Activated T-helper 17 cell treated with anti-CD3 and anti-CD28 coated beads, Interleukin-2, amount 50 U/mL, for 72 hours (primary cell): ENCODE results near the gene CACNA1B. TPM values are rescaled to one million over a fixed set of nuclear protein-coding genes. Genes with fewer than 3 reads are reported as not detected.
"Not testable (repeated sequence)": the region's sequence is repeated elsewhere in the genome, so short reads cannot be mapped to it uniquely, and the experiment has no call there.

Experiments
- ATAC-seq: fragments of 150-1000 bp; cut with Tn5 transposase; replicated peaks from 2 replicates; pipeline ENCODE4 v1.10.0; 2021; ENCODE audit warnings: mild to moderate bottlenecking, moderate library complexity
- H3K27ac Mint-ChIP-seq: one replicate; pipeline ENCODE4 v1.8.0; 2022; ENCODE audit warnings: mixed read lengths
- H3K27me3 Mint-ChIP-seq: one replicate; pipeline ENCODE4 v1.8.0; 2022; ENCODE audit warnings: mixed read lengths
- H3K36me3 Mint-ChIP-seq: one replicate; pipeline ENCODE4 v1.8.0; 2022; ENCODE audit warnings: low read depth, mild to moderate bottlenecking, mixed read lengths
- H3K4me1 Mint-ChIP-seq: one replicate; pipeline ENCODE4 v1.8.0; 2022; ENCODE audit warnings: mixed read lengths
- H3K4me3 Mint-ChIP-seq: one replicate; pipeline ENCODE4 v1.8.0; 2022; ENCODE audit warnings: mild to moderate bottlenecking, mixed read lengths
- H3K9me3 Mint-ChIP-seq: one replicate; pipeline ENCODE4 v1.8.0; 2022; ENCODE audit warnings: mixed read lengths
- total RNA-seq, 2 donors: library from RNA; stranded (reverse); gene quantifications; one replicate each; pipeline ENCODE4 v1.2.3, GENCODE V29; 2022

The CACNA1B gene
- total RNA-seq, 2 donors from 2014 or later, result 0.16 TPM; not detected in 1

GRCh38 chr9:138134581-138134980 lies 257.0 kb downstream of the CACNA1B start:
- H3K36me3 Mint-ChIP-seq, H3K4me3 Mint-ChIP-seq, H3K9me3 Mint-ChIP-seq, H3K4me1 Mint-ChIP-seq, ATAC-seq, H3K27ac Mint-ChIP-seq, H3K27me3 Mint-ChIP-seq: not testable (repeated sequence)

GRCh38 chr9:138139096-138139495 lies 261.5 kb downstream of the CACNA1B start:
- H3K27ac Mint-ChIP-seq, H3K4me3 Mint-ChIP-seq, ATAC-seq, H3K27me3 Mint-ChIP-seq, H3K9me3 Mint-ChIP-seq, H3K4me1 Mint-ChIP-seq, H3K36me3 Mint-ChIP-seq: not testable (repeated sequence)

GRCh38 chr9:138140980-138141379 lies 263.4 kb downstream of the CACNA1B start:
- not testable (repeated sequence) for H3K36me3 Mint-ChIP-seq, H3K27me3 Mint-ChIP-seq, ATAC-seq, H3K4me3 Mint-ChIP-seq, H3K27ac Mint-ChIP-seq, H3K4me1 Mint-ChIP-seq, H3K9me3 Mint-ChIP-seq

- H3K36me3 Mint-ChIP-seq, H3K27me3 Mint-ChIP-seq, H3K27ac Mint-ChIP-seq, ATAC-seq, H3K9me3 Mint-ChIP-seq, H3K4me1 Mint-ChIP-seq, H3K4me3 Mint-ChIP-seq: not testable (repeated sequence)
Observed at GRCh38 chr9:138142528-138143244, 265.1 kb downstream of the CACNA1B start.

GRCh38 chr9:138143491-138143890 lies 265.9 kb downstream of the CACNA1B start:
- H3K4me1 Mint-ChIP-seq, H3K36me3 Mint-ChIP-seq, H3K4me3 Mint-ChIP-seq, ATAC-seq, H3K27ac Mint-ChIP-seq, H3K9me3 Mint-ChIP-seq, H3K27me3 Mint-ChIP-seq: not testable (repeated sequence)

GRCh38 chr9:138147556-138147955 lies 270.0 kb downstream of the CACNA1B start:
- ATAC-seq, H3K4me1 Mint-ChIP-seq, H3K9me3 Mint-ChIP-seq, H3K27me3 Mint-ChIP-seq, H3K4me3 Mint-ChIP-seq, H3K27ac Mint-ChIP-seq, H3K36me3 Mint-ChIP-seq: not testable (repeated sequence)

- peak; percentile 55 for ATAC-seq
- not testable (repeated sequence) for H3K4me1 Mint-ChIP-seq, H3K36me3 Mint-ChIP-seq, H3K27ac Mint-ChIP-seq, H3K27me3 Mint-ChIP-seq, H3K9me3 Mint-ChIP-seq
- H3K4me3 Mint-ChIP-seq, result peak overlapping the region; percentile 73
Observed at GRCh38 chr9:138149672-138150656, 272.4 kb downstream of the CACNA1B start.

GRCh38 chr9:138155788-138156187 lies 278.2 kb downstream of the CACNA1B start:
- H3K36me3 Mint-ChIP-seq, H3K9me3 Mint-ChIP-seq, H3K4me1 Mint-ChIP-seq, H3K27ac Mint-ChIP-seq, H3K27me3 Mint-ChIP-seq, H3K4me3 Mint-ChIP-seq: not testable (repeated sequence)
- ATAC-seq, result peak; percentile 94

- not testable (repeated sequence) for H3K27me3 Mint-ChIP-seq, H3K36me3 Mint-ChIP-seq, H3K27ac Mint-ChIP-seq, H3K4me3 Mint-ChIP-seq, H3K4me1 Mint-ChIP-seq, ATAC-seq, H3K9me3 Mint-ChIP-seq
Observed at GRCh38 chr9:138166793-138167192, 289.2 kb downstream of the CACNA1B start.
